WTC11 (cell line): Measurements from ENCODE around the gene EPM2A. TPM values are rescaled to one million over a fixed set of nuclear protein-coding genes. Genes with fewer than 3 reads are reported as not detected.

Source experiments
- ATAC-seq: fragments of 200-7000 bp; cut with Tn5 transposase; 2 replicates; pipeline ENCODE4 v1.10.0; 2021; ENCODE audit warnings: mild to moderate bottlenecking, moderate library complexity
- CTCF ChIA-PET: fragments of 300-600 bp; sonication (Branson Sonifier 250); formaldehyde crosslinking; loops from one replicate; lab custom pipeline; 2021; ENCODE audit warnings: antibody characterized with exemption; lab: Charles Lee
- POLR2A ChIA-PET: fragments of 350-600 bp; sonication (Branson Sonifier 250); formaldehyde crosslinking; loops from one replicate; lab custom pipeline; 2021; ENCODE audit warnings: antibody characterized with exemption; lab: Charles Lee
- DNase-seq: peaks from one replicate; pipeline ENCODE4 v3.0.0; 2021; ENCODE audit warnings: low spot score
- H3K27ac Mint-ChIP-seq: 2 replicates; pipeline ENCODE4 v1.8.0; 2021; ENCODE audit warnings: mixed read lengths
- H3K27me3 Mint-ChIP-seq: 2 replicates; pipeline ENCODE4 v1.8.0; 2021; ENCODE audit warnings: low read depth, mild to moderate bottlenecking, moderate library complexity, mixed read lengths
- H3K36me3 Mint-ChIP-seq: 2 replicates; pipeline ENCODE4 v1.8.0; 2021; ENCODE audit warnings: mixed read lengths
- H3K4me1 Mint-ChIP-seq: 2 replicates; pipeline ENCODE4 v1.8.0; 2022; ENCODE audit warnings: mixed read lengths
- H3K4me3 Mint-ChIP-seq: 2 replicates; pipeline ENCODE4 v1.8.0; 2021; ENCODE audit warnings: mild to moderate bottlenecking, moderate library complexity, mixed read lengths
- H3K9me3 Mint-ChIP-seq: 2 replicates; pipeline ENCODE4 v1.8.0; 2021; ENCODE audit warnings: mixed read lengths
- AFF4 ChIP-seq: sonication (generic); formaldehyde crosslinking; IDR thresholded peaks from 2 replicates; pipeline ENCODE4 v1.8.1; 2023; ENCODE audit warnings: mild to moderate bottlenecking, missing genetic modification reagents, borderline replicate concordance
- ARID4B ChIP-seq: sonication (generic); formaldehyde crosslinking; IDR thresholded peaks from 2 replicates; pipeline ENCODE4 v1.8.0; 2023; ENCODE audit warnings: missing genetic modification reagents, mild to moderate bottlenecking, borderline replicate concordance
- ATF2 ChIP-seq: sonication (generic); formaldehyde crosslinking; IDR thresholded peaks from 2 replicates; pipeline ENCODE4 v1.8.1; 2022; ENCODE audit warnings: low read depth, missing genetic modification reagents, borderline replicate concordance
- CREM ChIP-seq: sonication (generic); formaldehyde crosslinking; IDR thresholded peaks from 2 replicates; pipeline ENCODE4 v1.8.1; 2022; ENCODE audit warnings: mild to moderate bottlenecking, missing genetic modification reagents, moderate library complexity
- CTCF ChIP-seq: fragments of 200-600 bp; IDR thresholded peaks from 2 replicates; pipeline ENCODE4 v1.8.0; 2022; ENCODE audit warnings: antibody characterized with exemption
- FOXJ3 ChIP-seq: sonication (generic); formaldehyde crosslinking; IDR thresholded peaks from 2 replicates; pipeline ENCODE4 v1.9.0; 2021; ENCODE audit warnings: missing genetic modification reagents, mild to moderate bottlenecking, borderline replicate concordance
- HMGXB4 ChIP-seq: sonication (generic); formaldehyde crosslinking; IDR thresholded peaks from 2 replicates; pipeline ENCODE4 v1.8.1; 2023; ENCODE audit warnings: mild to moderate bottlenecking, moderate library complexity, missing genetic modification reagents
- KAT7 ChIP-seq: sonication (generic); formaldehyde crosslinking; IDR thresholded peaks from 2 replicates; pipeline ENCODE4 v1.8.1; 2023; ENCODE audit warnings: missing genetic modification reagents, mild to moderate bottlenecking, borderline replicate concordance
- PRRX2 ChIP-seq: fragments of 250-450 bp; sonication (Bioruptor Pico); IDR thresholded peaks from 2 replicates; pipeline ENCODE4 v1.8.0; 2021; ENCODE audit warnings: mild to moderate bottlenecking
- SMAD3 ChIP-seq: sonication (generic); formaldehyde crosslinking; IDR thresholded peaks from 2 replicates; pipeline ENCODE4 v1.8.0; 2022; ENCODE audit warnings: missing genetic modification reagents, mild to moderate bottlenecking, borderline replicate concordance
- SP1 ChIP-seq: sonication (generic); formaldehyde crosslinking; conservative IDR thresholded peaks from 2 replicates; pipeline ENCODE4 v1.8.1; 2022; ENCODE audit warnings: missing genetic modification reagents
- USF2 ChIP-seq: sonication (generic); formaldehyde crosslinking; IDR thresholded peaks from 2 replicates; pipeline ENCODE4 v1.8.1; 2023; ENCODE audit warnings: mild to moderate bottlenecking, missing genetic modification reagents, moderate library complexity
- ZNF121 ChIP-seq: sonication (generic); formaldehyde crosslinking; IDR thresholded peaks from 2 replicates; pipeline ENCODE4 v1.8.0; 2023; ENCODE audit warnings: missing genetic modification reagents
- ZNF138 ChIP-seq: sonication (generic); formaldehyde crosslinking; conservative IDR thresholded peaks from 2 replicates; pipeline ENCODE4 v1.8.1; 2022; ENCODE audit warnings: mild to moderate bottlenecking, moderate library complexity, missing genetic modification reagents
- ZNF232 ChIP-seq: sonication (generic); formaldehyde crosslinking; IDR thresholded peaks from 2 replicates; pipeline ENCODE4 v1.8.0; 2022; ENCODE audit warnings: mild to moderate bottlenecking, missing genetic modification reagents
- ZNF512 ChIP-seq: sonication (generic); formaldehyde crosslinking; IDR thresholded peaks from 2 replicates; pipeline ENCODE4 v1.8.1; 2022; ENCODE audit warnings: missing genetic modification reagents, borderline replicate concordance
- total RNA-seq: library from RNA; stranded (reverse); gene quantifications from 3 replicates; pipeline ENCODE4 v1.2.3, GENCODE V29; 2021

The EPM2A gene
- total RNA-seq, 1 experiment from 2014 or later: 5.3 TPM

GRCh38 chr6:145603424-145603833, 131.9 kb downstream of the EPM2A start:
- POLR2A ChIA-PET: no interaction called here
- H3K36me3 Mint-ChIP-seq: no peaks in the 10 kb centered on the region
- no peaks in the 10 kb centered on the region; the same call in 1 of the 2 replicates for H3K27me3 Mint-ChIP-seq
- H3K4me1 Mint-ChIP-seq: peaks cover 2% of the 10 kb centered on the region; the same call in 1 of the 2 replicates
- CTCF ChIA-PET: no interaction called here
- H3K9me3 Mint-ChIP-seq: no peaks in the 10 kb centered on the region
- no peak overlapping the region for H3K27ac Mint-ChIP-seq
- DNase-seq (no peak), ATAC-seq (no peak)
- no peak for TF ChIP-seq ZNF138
- no peak for TF ChIP-seq ARID4B (CRISPR knock-in tag)
- TF ChIP-seq FOXJ3 (CRISPR knock-in tag): no peak
- no peak for TF ChIP-seq ZNF232
- no peak for TF ChIP-seq CREM (CRISPR knock-in tag)
- no peak for TF ChIP-seq HMGXB4 (CRISPR knock-in tag)
- TF ChIP-seq ZNF512: no peak
- TF ChIP-seq SP1 (CRISPR knock-in tag): no peak
- no peak for TF ChIP-seq USF2 (CRISPR knock-in tag)
- no peak for TF ChIP-seq SMAD3
- no peak for TF ChIP-seq ATF2
- no peak for TF ChIP-seq KAT7 (CRISPR knock-in tag)
- no peak for TF ChIP-seq ZNF121 (CRISPR knock-in tag)
- TF ChIP-seq AFF4 (CRISPR knock-in tag): no peak
- TF ChIP-seq CTCF: no peak
- no peak for TF ChIP-seq PRRX2
- H3K4me3 Mint-ChIP-seq: no peak overlapping the region
